SU-DHL-6 (cell line): ENCODE data around the gene CXCR3.

Experiments
- EZH2phosphoT487 ChIP-seq: fragments of 200-600 bp; sonication (generic), shearing (Covaris generic); conservative IDR thresholded peaks from 2 replicates; pipeline ENCODE4 v1.6.1; 2018; ENCODE audit warnings: mild to moderate bottlenecking, antibody characterized with exemption, low read length, moderate library complexity, mixed read lengths
- TF ChIP-seq, protein P1 (sequence below): fragments of 200-600 bp; sonication (generic); IDR thresholded peaks from one replicate; pipeline ENCODE4 v1.5.1; 2017; ENCODE audit warnings: antibody characterized with exemption, mild to moderate bottlenecking, low read length, moderate library complexity; ENCODE audit not compliant: insufficient read depth, poor library complexity, severe bottlenecking

DNA sequence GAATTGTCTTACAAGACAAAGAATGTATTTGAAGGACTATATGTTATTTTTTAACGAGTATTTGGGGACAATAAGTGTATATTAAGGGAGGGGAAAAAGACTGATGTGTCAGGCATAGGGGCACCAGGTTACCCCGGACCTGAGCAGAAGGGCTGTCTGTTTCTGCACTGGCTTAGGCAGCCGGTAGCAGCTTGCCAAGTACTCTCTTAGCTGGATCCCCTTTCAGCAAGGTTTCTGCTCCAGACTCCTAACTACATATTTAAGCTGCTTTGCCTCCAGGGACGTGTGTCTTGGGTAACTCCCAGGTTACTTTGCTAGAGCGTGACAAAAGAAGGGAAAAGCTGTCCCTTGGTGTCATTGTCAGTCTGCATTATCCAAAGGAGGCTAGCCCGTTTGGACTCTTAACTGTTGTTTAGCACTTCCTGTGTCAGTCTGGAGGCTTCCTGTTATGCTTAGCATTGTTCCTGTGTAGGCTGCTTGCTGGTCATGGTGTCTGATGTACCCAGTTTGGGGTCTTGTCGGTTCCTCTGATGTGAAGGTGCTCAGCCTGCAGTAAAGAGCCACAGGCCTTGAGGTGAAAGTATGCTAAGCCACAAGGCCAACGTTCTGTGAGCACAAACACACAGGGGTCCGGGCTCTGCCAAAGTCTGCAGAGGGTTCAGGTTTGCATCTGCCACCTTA, 11.6 kb downstream of the CXCR3 start:
- TF ChIP-seq, protein P1, sequence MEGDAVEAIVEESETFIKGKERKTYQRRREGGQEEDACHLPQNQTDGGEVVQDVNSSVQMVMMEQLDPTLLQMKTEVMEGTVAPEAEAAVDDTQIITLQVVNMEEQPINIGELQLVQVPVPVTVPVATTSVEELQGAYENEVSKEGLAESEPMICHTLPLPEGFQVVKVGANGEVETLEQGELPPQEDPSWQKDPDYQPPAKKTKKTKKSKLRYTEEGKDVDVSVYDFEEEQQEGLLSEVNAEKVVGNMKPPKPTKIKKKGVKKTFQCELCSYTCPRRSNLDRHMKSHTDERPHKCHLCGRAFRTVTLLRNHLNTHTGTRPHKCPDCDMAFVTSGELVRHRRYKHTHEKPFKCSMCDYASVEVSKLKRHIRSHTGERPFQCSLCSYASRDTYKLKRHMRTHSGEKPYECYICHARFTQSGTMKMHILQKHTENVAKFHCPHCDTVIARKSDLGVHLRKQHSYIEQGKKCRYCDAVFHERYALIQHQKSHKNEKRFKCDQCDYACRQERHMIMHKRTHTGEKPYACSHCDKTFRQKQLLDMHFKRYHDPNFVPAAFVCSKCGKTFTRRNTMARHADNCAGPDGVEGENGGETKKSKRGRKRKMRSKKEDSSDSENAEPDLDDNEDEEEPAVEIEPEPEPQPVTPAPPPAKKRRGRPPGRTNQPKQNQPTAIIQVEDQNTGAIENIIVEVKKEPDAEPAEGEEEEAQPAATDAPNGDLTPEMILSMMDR = no peak
- no peak for TF ChIP-seq EZH2phosphoT487
